MM.1S (cell line): ENCODE measurements around the gene PEAK1.

ENCODE experiments used
- EZH2 ChIP-seq: fragments of 300-600 bp; sonication (generic); optimal IDR thresholded peaks from 2 replicates; pipeline ENCODE3; 2017; ENCODE audit warnings: low read depth, mild to moderate bottlenecking, antibody characterized with exemption, low read length, mixed read lengths
- TF ChIP-seq, protein P1 (sequence below): fragments of 300-600 bp; sonication (generic); IDR thresholded peaks from 2 replicates; pipeline ENCODE4 v1.5.1; 2016; ENCODE audit warnings: antibody characterized with exemption, low read length, mixed read lengths

DNA sequence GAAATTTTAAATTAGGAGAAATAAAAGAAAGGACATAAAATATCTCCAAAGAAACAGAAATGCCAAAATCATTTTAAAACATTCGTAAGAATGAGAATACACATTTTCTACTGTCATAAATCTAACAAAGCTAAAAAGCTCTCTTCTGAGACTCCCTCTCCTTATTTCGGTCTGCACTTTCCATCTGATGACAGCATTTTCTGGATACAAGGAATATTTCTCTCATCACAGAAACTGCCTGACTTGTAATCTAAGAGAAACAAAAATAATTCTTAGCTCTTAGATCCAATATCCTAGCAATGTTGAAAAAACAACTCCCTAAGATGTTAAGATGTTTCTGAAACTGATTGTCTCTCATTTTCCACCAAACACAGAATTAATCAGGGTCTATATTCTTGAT lies 93.5 kb downstream of the PEAK1 start:
- TF ChIP-seq, protein P1, sequence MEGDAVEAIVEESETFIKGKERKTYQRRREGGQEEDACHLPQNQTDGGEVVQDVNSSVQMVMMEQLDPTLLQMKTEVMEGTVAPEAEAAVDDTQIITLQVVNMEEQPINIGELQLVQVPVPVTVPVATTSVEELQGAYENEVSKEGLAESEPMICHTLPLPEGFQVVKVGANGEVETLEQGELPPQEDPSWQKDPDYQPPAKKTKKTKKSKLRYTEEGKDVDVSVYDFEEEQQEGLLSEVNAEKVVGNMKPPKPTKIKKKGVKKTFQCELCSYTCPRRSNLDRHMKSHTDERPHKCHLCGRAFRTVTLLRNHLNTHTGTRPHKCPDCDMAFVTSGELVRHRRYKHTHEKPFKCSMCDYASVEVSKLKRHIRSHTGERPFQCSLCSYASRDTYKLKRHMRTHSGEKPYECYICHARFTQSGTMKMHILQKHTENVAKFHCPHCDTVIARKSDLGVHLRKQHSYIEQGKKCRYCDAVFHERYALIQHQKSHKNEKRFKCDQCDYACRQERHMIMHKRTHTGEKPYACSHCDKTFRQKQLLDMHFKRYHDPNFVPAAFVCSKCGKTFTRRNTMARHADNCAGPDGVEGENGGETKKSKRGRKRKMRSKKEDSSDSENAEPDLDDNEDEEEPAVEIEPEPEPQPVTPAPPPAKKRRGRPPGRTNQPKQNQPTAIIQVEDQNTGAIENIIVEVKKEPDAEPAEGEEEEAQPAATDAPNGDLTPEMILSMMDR = no peak
- no peak for TF ChIP-seq EZH2
